Measurements from ENCODE around the gene ZNF100.
"Not testable (repeated sequence)": the region's sequence is repeated elsewhere in the genome, so short reads cannot be mapped to it uniquely, and the experiment has no call there.

Gene ZNF100

GRCh38 chr19:21699197-21699596, 68.2 kb downstream of the ZNF100 start:
- DNase-seq = no peak

GRCh38 chr19:21698215-21698614, 69.2 kb downstream of the ZNF100 start:
- DNase-seq = no peak

GRCh38 chr19:21697698-21698097, 69.7 kb downstream of the ZNF100 start:
- DNase-seq = no peak

GRCh38 chr19:21694171-21694906, 73.0 kb downstream of the ZNF100 start:
- no peak for DNase-seq

- no peak for DNase-seq
These were observed 74.0 kb downstream of the ZNF100 start for GRCh38 chr19:21693399-21693798.

GRCh38 chr19:21691661-21692060, 75.7 kb downstream of the ZNF100 start:
- no peak for DNase-seq

- DNase-seq = no peak
These were observed 78.9 kb downstream of the ZNF100 start for GRCh38 chr19:21688464-21688863.

- no peak for DNase-seq
These were observed 86.7 kb downstream of the ZNF100 start for GRCh38 chr19:21680671-21681070.

GRCh38 chr19:21680026-21680425, 87.4 kb downstream of the ZNF100 start:
- no peak for DNase-seq

- DNase-seq = no peak
These were observed 89.5 kb downstream of the ZNF100 start for GRCh38 chr19:21677696-21678418.

GRCh38 chr19:21674454-21674853, 92.9 kb downstream of the ZNF100 start:
- DNase-seq = no peak

GRCh38 chr19:21673479-21673878, 93.9 kb downstream of the ZNF100 start:
- DNase-seq = not testable (repeated sequence)

All from activated naive CD4-positive, alpha-beta T cell (primary cell).